SU-DHL-6 (cell line): ENCODE measurements around the gene PRRC1.

Experiments
- EZH2phosphoT487 ChIP-seq: fragments of 200-600 bp; sonication (generic), shearing (Covaris generic); conservative IDR thresholded peaks from 2 replicates; pipeline ENCODE4 v1.6.1; 2018; ENCODE audit warnings: mild to moderate bottlenecking, antibody characterized with exemption, low read length, moderate library complexity, mixed read lengths
- TF ChIP-seq, protein P1 (sequence below): fragments of 200-600 bp; sonication (generic); IDR thresholded peaks from one replicate; pipeline ENCODE4 v1.5.1; 2017; ENCODE audit warnings: antibody characterized with exemption, mild to moderate bottlenecking, low read length, moderate library complexity; ENCODE audit not compliant: insufficient read depth, poor library complexity, severe bottlenecking

DNA sequence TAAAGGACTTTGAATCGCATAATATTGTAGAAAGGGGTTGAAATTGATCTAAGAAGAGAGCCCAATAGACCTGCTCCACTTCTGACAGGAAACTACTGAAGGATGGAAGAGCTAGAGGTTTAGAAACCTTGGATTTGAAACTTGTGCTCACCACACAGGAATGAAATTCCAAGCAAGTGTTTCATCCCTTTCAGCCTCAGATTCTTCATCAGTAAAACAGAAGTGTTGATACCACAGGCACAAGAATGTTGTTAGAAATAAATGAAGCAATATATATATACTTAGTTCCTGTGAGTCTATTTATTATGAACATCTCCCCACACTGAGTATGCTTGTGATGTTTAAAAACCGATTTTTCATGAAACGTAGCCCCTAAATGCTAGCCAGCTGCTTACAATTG is 43.8 kb downstream of the PRRC1 start:
- TF ChIP-seq, protein P1, sequence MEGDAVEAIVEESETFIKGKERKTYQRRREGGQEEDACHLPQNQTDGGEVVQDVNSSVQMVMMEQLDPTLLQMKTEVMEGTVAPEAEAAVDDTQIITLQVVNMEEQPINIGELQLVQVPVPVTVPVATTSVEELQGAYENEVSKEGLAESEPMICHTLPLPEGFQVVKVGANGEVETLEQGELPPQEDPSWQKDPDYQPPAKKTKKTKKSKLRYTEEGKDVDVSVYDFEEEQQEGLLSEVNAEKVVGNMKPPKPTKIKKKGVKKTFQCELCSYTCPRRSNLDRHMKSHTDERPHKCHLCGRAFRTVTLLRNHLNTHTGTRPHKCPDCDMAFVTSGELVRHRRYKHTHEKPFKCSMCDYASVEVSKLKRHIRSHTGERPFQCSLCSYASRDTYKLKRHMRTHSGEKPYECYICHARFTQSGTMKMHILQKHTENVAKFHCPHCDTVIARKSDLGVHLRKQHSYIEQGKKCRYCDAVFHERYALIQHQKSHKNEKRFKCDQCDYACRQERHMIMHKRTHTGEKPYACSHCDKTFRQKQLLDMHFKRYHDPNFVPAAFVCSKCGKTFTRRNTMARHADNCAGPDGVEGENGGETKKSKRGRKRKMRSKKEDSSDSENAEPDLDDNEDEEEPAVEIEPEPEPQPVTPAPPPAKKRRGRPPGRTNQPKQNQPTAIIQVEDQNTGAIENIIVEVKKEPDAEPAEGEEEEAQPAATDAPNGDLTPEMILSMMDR = no peak
- TF ChIP-seq EZH2phosphoT487 = no peak
